GM12891 (cell line): Measurements from ENCODE around the gene NECTIN4.

Source experiments
- POLR2A ChIP-seq: IDR thresholded peaks from 2 replicates; pipeline ENCODE4 v1.6.1; 2011; ENCODE audit warnings: low read depth, low read length, control low read depth
- POLR2AphosphoS5 ChIP-seq: IDR thresholded peaks from 2 replicates; pipeline ENCODE4 v1.6.1; 2011; ENCODE audit warnings: low read depth, low read length, control low read depth
- POU2F2 ChIP-seq: IDR thresholded peaks from 2 replicates; pipeline ENCODE4 v1.6.1; 2011; ENCODE audit warnings: low read depth, mild to moderate bottlenecking, control low read depth, low read length, moderate library complexity
- SPI1 ChIP-seq: IDR thresholded peaks from 2 replicates; pipeline ENCODE4 v1.6.1; 2011; ENCODE audit warnings: low read depth, low read length, control low read depth
- TAF1 ChIP-seq: IDR thresholded peaks from 2 replicates; pipeline ENCODE4 v1.6.1; 2011; ENCODE audit warnings: low read depth, low read length, control low read depth

DNA sequence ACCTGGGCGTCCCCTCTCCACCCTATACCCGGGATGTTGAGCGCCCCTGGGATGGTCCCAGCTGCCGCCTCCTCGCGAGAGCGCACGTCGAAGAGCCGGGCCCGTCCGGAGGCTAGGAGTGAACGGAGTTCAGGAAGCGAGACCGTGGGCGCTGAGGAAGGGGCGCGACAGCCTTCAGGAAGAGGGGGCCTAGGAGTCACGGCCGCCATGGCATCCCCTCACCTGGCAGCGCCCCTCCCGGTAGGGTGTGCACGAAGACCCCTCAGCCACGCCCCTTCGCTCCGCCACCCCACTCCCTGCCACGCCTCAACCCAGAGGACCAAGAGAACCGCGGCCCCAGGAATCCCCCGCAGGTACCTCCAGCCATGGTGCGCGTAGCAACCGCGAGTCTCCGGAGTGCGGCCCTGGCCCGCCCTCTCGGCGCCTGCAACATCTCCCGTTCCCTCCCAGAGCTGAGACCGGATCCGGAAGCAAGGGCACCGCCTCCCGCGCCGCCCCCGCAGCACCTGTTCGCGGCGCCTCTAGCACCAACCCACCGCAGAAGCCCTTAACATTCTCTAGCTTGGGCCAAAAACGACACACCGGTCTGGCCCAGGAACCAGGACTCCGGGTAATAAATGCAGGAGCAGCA lies 50.7 kb downstream of the NECTIN4 start, which contains the start of gene TSTD1:
- TF ChIP-seq POLR2AphosphoS5, result peak; percentile 90
- TF ChIP-seq POLR2A, result peak; percentile 88; the same call in 1 of the 2 replicates
- TF ChIP-seq TAF1, result peak; percentile 58; the same call in 1 of the 2 replicates
- TF ChIP-seq POU2F2, result peak; percentile 17; the same call in 1 of the 2 replicates
- no peak for TF ChIP-seq SPI1
